GM12878 (cell line): ENCODE measurements around the gene SORCS2. TPM values are rescaled to one million over a fixed set of nuclear protein-coding genes. Genes with fewer than 3 reads are reported as not detected.

ENCODE experiments used
- ATAC-seq: fragments of 200-7000 bp; cut with Tn5 transposase; 3 replicates; pipeline ENCODE4 v1.9.1; 2020; ENCODE audit warnings: mild to moderate bottlenecking, moderate library complexity
- BruUV-seq: library from RNA; stranded (reverse); fragments of 400-500 nt; replicated peaks from 2 replicates; lab custom pipeline; 2021; lab: Mats Ljungman, UMichigan
- CTCF ChIA-PET: fragments of 300-600 bp; sonication (Branson Sonifier 250); formaldehyde crosslinking; extraction: SDS; loops from one replicate; lab custom pipeline; 2021; ENCODE audit warnings: inconsistent platforms; lab: Yijun Ruan, JAX
- POLR2A ChIA-PET: fragments of 350-600 bp; formaldehyde crosslinking; extraction: SDS; loops from one replicate; lab custom pipeline; 2021; ENCODE audit warnings: inconsistent platforms; lab: Charles Lee
- RAD21 ChIA-PET: fragments of 300-600 bp; sonication (Branson Sonifier 250); formaldehyde crosslinking; loops from one replicate; lab custom pipeline; 2023; ENCODE audit warnings: antibody characterized with exemption; ENCODE audit not compliant: unreplicated experiment; lab: Charles Lee
- SMC1A ChIA-PET: fragments of 300-600 bp; sonication (Branson Sonifier 250); formaldehyde crosslinking; loops from one replicate; lab custom pipeline; 2023; ENCODE audit not compliant: unreplicated experiment, uncharacterized antibody; lab: Charles Lee
- DNase-seq: peaks from one replicate; pipeline ENCODE4 v3.0.0-alpha.2; 2011; ENCODE audit warnings: low read depth, low spot score
- FAIRE-seq: peaks from 3 replicates; lab custom pipeline; 2011; peaks lifted over from hg19 to GRCh38; lab: Jason Lieb, UNC
- H2AFZ ChIP-seq: 2 replicates; pipeline ENCODE4 v1.6.0; 2011; ENCODE audit warnings: low read depth, low read length, control low read depth; ENCODE audit not compliant: control insufficient read depth
- H3K27ac ChIP-seq: 2 replicates; pipeline ENCODE4 v1.5.1; 2011; ENCODE audit warnings: control low read depth; ENCODE audit not compliant: control insufficient read depth, insufficient read depth
- H3K27me3 ChIP-seq, 2 experiments: replicated peaks in 1 of 2; 2 replicates each; pipeline versions ENCODE4 v1.6.0 to v1.6.1; 2011; ENCODE audit warnings: low read length in 1 of 2; ENCODE audit not compliant: control insufficient read depth in 2 of 2, insufficient read depth in 2 of 2
- H3K36me3 ChIP-seq, 2 experiments: 2 replicates each; pipeline ENCODE4 v1.5.1; 2011; ENCODE audit warnings: low read length in 1 of 2; ENCODE audit not compliant: control insufficient read depth in 2 of 2, insufficient read depth in 2 of 2
- H3K4me1 ChIP-seq: 2 replicates; pipeline ENCODE4 v1.6.1; 2011; ENCODE audit warnings: mild to moderate bottlenecking, low read length, moderate library complexity, mixed read lengths; ENCODE audit not compliant: control insufficient read depth, insufficient read depth
- H3K4me2 ChIP-seq: 2 replicates; pipeline ENCODE4 v1.6.0; 2011; ENCODE audit warnings: control low read depth; ENCODE audit not compliant: control insufficient read depth, insufficient read depth
- H3K4me3 ChIP-seq: fragments of 200-600 bp; sonication (generic); 2 replicates; pipeline ENCODE4 v1.5.1; 2016
- H3K79me2 ChIP-seq: 2 replicates; pipeline ENCODE4 v1.6.0; 2011; ENCODE audit warnings: low read length; ENCODE audit not compliant: control insufficient read depth, insufficient read depth
- H3K9ac ChIP-seq: 2 replicates; pipeline ENCODE4 v1.8.0; 2011; ENCODE audit warnings: low read length, control low read depth, mixed read lengths; ENCODE audit not compliant: control insufficient read depth, insufficient read depth
- H3K9me3 ChIP-seq: replicated peaks from 3 replicates; pipeline ENCODE4 v1.5.1; 2011; ENCODE audit warnings: mild to moderate bottlenecking, low read length; ENCODE audit not compliant: control insufficient read depth, insufficient read depth
- H4K20me1 ChIP-seq: 2 replicates; pipeline ENCODE4 v1.6.0; 2011; ENCODE audit not compliant: control insufficient read depth, insufficient read depth
- EP300 ChIP-seq, 2 experiments: fragments of 150-350 bp in 1 of 2; IDR thresholded peaks; 2 replicates each; pipeline ENCODE4 v1.6.1; 2011 to 2012; ENCODE audit warnings: low read depth in 2 of 2, low read length in 2 of 2, borderline replicate concordance in 1 of 2, improper control_type of control experiment in 1 of 2, inconsistent platforms in 1 of 2; ENCODE audit not compliant: control insufficient read depth in 1 of 2
- KAT2A ChIP-seq: conservative IDR thresholded peaks from 2 replicates; pipeline ENCODE4 v1.6.1; 2011; ENCODE audit warnings: low read depth, low read length; ENCODE audit not compliant: control insufficient read depth
- MYC ChIP-seq: IDR thresholded peaks from 2 replicates; pipeline ENCODE4 v1.6.1; 2011; ENCODE audit warnings: mild to moderate bottlenecking, low read length, moderate library complexity, inconsistent platforms; ENCODE audit not compliant: insufficient read depth, insufficient replicate concordance, insufficient read length, severe bottlenecking
- RELA ChIP-seq: fragments of 450-650 bp; IDR thresholded peaks from 2 replicates; pipeline ENCODE4 v1.8.0; 2014; ENCODE audit warnings: borderline replicate concordance; ENCODE audit not compliant: partially characterized antibody
- SIN3A ChIP-seq: IDR thresholded peaks from 2 replicates; pipeline ENCODE4 v1.6.1; 2012; ENCODE audit warnings: low read depth, low read length, improper control_type of control experiment
- SMAD1 ChIP-seq: fragments of 450-650 bp; IDR thresholded peaks from 2 replicates; pipeline ENCODE4 v1.6.1; 2018; ENCODE audit warnings: mild to moderate bottlenecking, low read depth; ENCODE audit not compliant: partially characterized antibody
- ZNF274 ChIP-seq: IDR thresholded peaks from one replicate; pipeline ENCODE4 v1.8.0; 2011; ENCODE audit not compliant: insufficient read length, insufficient read depth
- ZZZ3 ChIP-seq: IDR thresholded peaks from 2 replicates; pipeline ENCODE4 v1.6.1; 2011; ENCODE audit warnings: low read depth; ENCODE audit not compliant: control insufficient read depth, insufficient read length
- WGBS: methylation state at CpG from one replicate; pipeline ENCODE4 v1.1.6; 2016; ENCODE audit warnings: low lambda C conversion rate; ENCODE audit not compliant: insufficient replicate concordance, insufficient coverage; ENCODE audit errors: missing lambda C conversion rate; 5-methylcytosine and 5-hydroxymethylcytosine counted together
- in situ Hi-C: fragments of 300-500 bp; cut with MboI; formaldehyde crosslinking; loops from 9 replicates; pipeline ENCODE4 v1.14.3; 2018; ENCODE audit warnings: mixed read lengths
- intact Hi-C: fragments of 100-400 bp; cut with micrococcal nuclease; formaldehyde crosslinking; loops from one replicate; pipeline ENCODE4 v1.14.2; 2022; ENCODE audit not compliant: unreplicated experiment
- polyA plus RNA-seq, 11 experiments: library from polyadenylated mRNA; depleted of rRNA in 4 of 11; unstranded in 6 of 11; stranded (reverse) in 5 of 11; fragments of >200 nt; fragmentation: Nextera tagmentation in 4 of 11; fragmentation: Illumina TruSeq in 1 of 11; extraction: Ambion mirVana in 4 of 11; extraction: Trizol in 1 of 11; gene quantifications; 1 replicate in 1 of 11; 2 replicates in 10 of 11; pipeline versions ENCODE4 v1.2.1 to v1.2.3, GENCODE V29; 2011 to 2016; ENCODE audit warnings: inconsistent platforms in 2 of 11, missing spikeins in 2 of 11, low read depth in 1 of 11
- total RNA-seq, 4 experiments: library from RNA; depleted of rRNA in 3 of 4; stranded (reverse); fragments of >200 nt in 3 of 4; fragmentation: Illumina TruSeq in 1 of 4; extraction: Trizol in 1 of 4; gene quantifications; 2 replicates each; pipeline versions ENCODE4 v1.2.1 to v1.2.3, GENCODE V29; 2013 to 2021
- TF ChIP-seq, protein P1 (sequence below), 3 experiments: IDR thresholded peaks in 2 of 3; conservative IDR thresholded peaks in 1 of 3; 2 replicates each; pipeline ENCODE4 v1.5.1; 2011; ENCODE audit warnings: low read depth in 3 of 3, low read length in 3 of 3, mild to moderate bottlenecking in 3 of 3, control low read depth in 2 of 3, moderate library complexity in 2 of 3, inconsistent platforms in 1 of 3, mixed read lengths in 1 of 3; ENCODE audit not compliant: control insufficient read depth in 2 of 3, insufficient read depth in 1 of 3; ENCODE audit errors: extremely low read depth in 1 of 3

The SORCS2 gene
- total and polyA plus RNA-seq, 10 of the 15 experiments (the other 5 are each of a cell fraction or from before 2014, with no cell fraction given): 0.01 to 0.15 (median 0.05) TPM; not detected in 5

DNA sequence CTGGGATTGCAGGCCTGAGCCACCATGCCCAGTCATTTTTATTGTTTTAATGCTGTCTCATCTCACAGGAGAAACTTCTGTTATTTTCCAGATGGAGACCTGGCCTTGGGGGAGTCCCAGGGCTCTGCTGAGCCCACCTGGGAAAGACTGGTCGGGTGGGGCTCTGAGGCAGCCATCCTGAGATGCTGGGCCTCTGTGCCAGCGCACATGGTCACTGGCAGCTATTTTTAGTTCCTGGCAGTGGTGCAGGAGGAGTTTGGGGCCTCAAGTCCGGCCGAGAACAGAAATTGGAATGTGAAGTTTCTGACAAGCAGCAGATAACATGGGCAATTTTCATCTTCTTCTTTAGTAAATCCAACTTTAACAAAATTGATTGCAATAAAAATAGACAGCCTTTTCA lies 44.5 kb downstream of the SORCS2 start:
- H3K36me3 ChIP-seq: no peaks in the 10 kb centered on the region
- SMC1A ChIA-PET: no interaction called here
- WGBS: 7% methylated on average over 4 of the region's 4 CpGs
- no peaks in the 10 kb centered on the region for H3K27me3 ChIP-seq
- no peak overlapping the region for H2AFZ ChIP-seq
- H3K4me2 ChIP-seq: no peak overlapping the region
- intact Hi-C loops: no loop called here
- POLR2A ChIA-PET: no interaction called here
- ATAC-seq (no peak), FAIRE-seq (no peak), DNase-seq (no peak)
- no peak overlapping the region for H3K27ac ChIP-seq
- TF ChIP-seq SIN3A (no peak), MYC (no peak), EP300 (IDR thresholded peaks at IDR 0.05; ENCODE audit: borderline replicate concordance in 1 of 2, control insufficient read depth in 1 of 2, low read depth in 2 of 2, low read length in 2 of 2) (no peak), ZZZ3 (no peak), ZNF274 (no peak), RELA (no peak), SMAD1 (no peak), KAT2A (no peak)
- TF ChIP-seq, protein P1, sequence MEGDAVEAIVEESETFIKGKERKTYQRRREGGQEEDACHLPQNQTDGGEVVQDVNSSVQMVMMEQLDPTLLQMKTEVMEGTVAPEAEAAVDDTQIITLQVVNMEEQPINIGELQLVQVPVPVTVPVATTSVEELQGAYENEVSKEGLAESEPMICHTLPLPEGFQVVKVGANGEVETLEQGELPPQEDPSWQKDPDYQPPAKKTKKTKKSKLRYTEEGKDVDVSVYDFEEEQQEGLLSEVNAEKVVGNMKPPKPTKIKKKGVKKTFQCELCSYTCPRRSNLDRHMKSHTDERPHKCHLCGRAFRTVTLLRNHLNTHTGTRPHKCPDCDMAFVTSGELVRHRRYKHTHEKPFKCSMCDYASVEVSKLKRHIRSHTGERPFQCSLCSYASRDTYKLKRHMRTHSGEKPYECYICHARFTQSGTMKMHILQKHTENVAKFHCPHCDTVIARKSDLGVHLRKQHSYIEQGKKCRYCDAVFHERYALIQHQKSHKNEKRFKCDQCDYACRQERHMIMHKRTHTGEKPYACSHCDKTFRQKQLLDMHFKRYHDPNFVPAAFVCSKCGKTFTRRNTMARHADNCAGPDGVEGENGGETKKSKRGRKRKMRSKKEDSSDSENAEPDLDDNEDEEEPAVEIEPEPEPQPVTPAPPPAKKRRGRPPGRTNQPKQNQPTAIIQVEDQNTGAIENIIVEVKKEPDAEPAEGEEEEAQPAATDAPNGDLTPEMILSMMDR (IDR thresholded peaks at IDR 0.05 in 2 of 3, conservative IDR thresholded peaks at IDR 0.05 in 1 of 3; ENCODE audit: control insufficient read depth in 2 of 3, extremely low read depth in 1 of 3, insufficient read depth in 1 of 3, low read depth in 3 of 3, low read length in 3 of 3): no peak
- peaks cover 6% of the 10 kb centered on the region; the same call in 1 of the 3 replicates for H3K9me3 ChIP-seq
- CTCF ChIA-PET: no interaction called here
- no peak overlapping the region for H3K4me3 ChIP-seq
- no peak overlapping the region for H3K9ac ChIP-seq
- no TSS peak for BruUV-seq
- RAD21 ChIA-PET: no interaction called here
- H3K4me1 ChIP-seq: no peaks in the 10 kb centered on the region
- H3K79me2 ChIP-seq: no peaks in the 10 kb centered on the region
- in situ Hi-C loops: no loop called here
- H4K20me1 ChIP-seq: no peaks in the 10 kb centered on the region
